ENCODE results near the gene CABP1.
"Not testable (repeated sequence)": the region's sequence is repeated elsewhere in the genome, so short reads cannot be mapped to it uniquely, and the experiment has no call there.

CABP1 gene

DNA sequence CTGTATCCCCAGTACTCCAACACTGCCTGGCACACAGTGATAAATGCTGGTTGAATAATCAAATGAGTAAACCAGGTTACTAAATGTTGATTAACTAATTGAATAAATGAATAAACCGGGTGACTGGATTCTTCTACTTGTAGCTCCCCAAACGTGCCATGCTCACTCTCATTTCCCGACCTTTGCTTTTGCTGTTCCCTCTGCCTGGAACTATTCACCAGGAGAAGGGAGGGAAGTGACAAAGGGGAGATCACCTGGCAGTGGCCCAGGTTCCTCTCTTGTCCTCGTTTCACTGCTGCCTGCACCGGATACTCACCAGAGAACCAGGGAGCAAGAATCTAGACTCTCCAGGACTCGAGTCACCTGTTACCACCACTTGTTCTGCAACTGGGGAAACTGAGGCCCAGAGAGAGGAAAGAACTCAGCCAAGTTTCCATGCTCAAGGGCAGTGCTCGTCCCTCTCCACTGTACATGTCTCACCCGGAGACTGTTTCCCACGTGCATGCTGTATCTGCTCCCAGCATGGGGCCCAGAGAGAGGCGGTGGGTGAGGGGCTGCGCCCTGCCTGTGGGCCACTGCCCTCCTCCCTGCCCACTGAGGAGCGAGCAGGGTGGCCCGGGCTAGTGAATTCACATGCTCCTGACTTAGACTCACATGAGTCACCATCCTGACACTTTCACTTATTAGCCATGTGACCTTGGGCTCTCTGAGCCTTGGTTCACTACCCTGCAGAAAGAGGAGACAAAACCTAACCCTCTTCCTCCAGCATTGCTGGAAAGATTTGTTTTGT is 41.6 kb upstream of the CABP1 start:
- H4K20me1 ChIP-seq (ENCODE audit: insufficient read depth, low read length): no peaks in the 10 kb centered on the region
- no peaks in the 10 kb centered on the region for H3K9me2 ChIP-seq (replicated peaks; ENCODE audit: insufficient read depth, low read length)
- H3K27me3 ChIP-seq (replicated peaks; ENCODE audit: insufficient read depth, low read length): no peaks in the 10 kb centered on the region
- H3K9me3 ChIP-seq (replicated peaks; ENCODE audit: insufficient read depth, low read length): no peaks in the 10 kb centered on the region
- no peak overlapping the region for H3K4me2 ChIP-seq (ENCODE audit: low read depth, low read length)
- no peaks in the 10 kb centered on the region for H3K79me2 ChIP-seq (ENCODE audit: low read length)
- no peaks in the 10 kb centered on the region for H3K36me3 ChIP-seq (replicated peaks; ENCODE audit: insufficient read depth, low read length)
- no peaks in the 10 kb centered on the region for H3F3A ChIP-seq (ENCODE audit: insufficient read depth, low read length)
- no peaks in the 10 kb centered on the region for H3K4me1 ChIP-seq (ENCODE audit: low read length)
- H3K9ac ChIP-seq (ENCODE audit: low read length): no peak overlapping the region
- TF ChIP-seq CTCF (IDR thresholded peaks at IDR 0.05; ENCODE audit: low read length): no peak
- TF ChIP-seq EZH2 (optimal IDR thresholded peaks at IDR 0.05; ENCODE audit: low read depth, low read length): no peak
- no peak for TF ChIP-seq EZH2phosphoT487 (IDR thresholded peaks at IDR 0.05; ENCODE audit: low read length)
- no peak overlapping the region for H3K4me3 ChIP-seq (ENCODE audit: low read length)
- DNase-seq: peak; percentile 21
- H2AFZ ChIP-seq (ENCODE audit: low read length): no peak overlapping the region
- no peak overlapping the region for H3K27ac ChIP-seq (ENCODE audit: low read length)

GRCh38 chr12:120599672-120600552 is 40.5 kb upstream of the CABP1 start:
- Histone ChIP-seq H3K9me3 (replicated peaks; ENCODE audit: insufficient read depth, low read length) (no peaks in the 10 kb centered on the region), H3K9me2 (replicated peaks; ENCODE audit: insufficient read depth, low read length) (no peaks in the 10 kb centered on the region), H4K20me1 (ENCODE audit: insufficient read depth, low read length) (no peaks in the 10 kb centered on the region), H3K27ac (ENCODE audit: low read length) (no peak overlapping the region), H3K4me3 (ENCODE audit: low read length) (no peak overlapping the region), H3F3A (ENCODE audit: insufficient read depth, low read length) (no peaks in the 10 kb centered on the region), H3K79me2 (ENCODE audit: low read length) (no peaks in the 10 kb centered on the region), H3K4me1 (ENCODE audit: low read length) (no peaks in the 10 kb centered on the region), H3K27me3 (replicated peaks; ENCODE audit: insufficient read depth, low read length) (no peaks in the 10 kb centered on the region), H3K9ac (ENCODE audit: low read length) (no peak overlapping the region), H3K4me2 (ENCODE audit: low read depth, low read length) (no peak overlapping the region), H3K36me3 (replicated peaks; ENCODE audit: insufficient read depth, low read length) (no peaks in the 10 kb centered on the region), H2AFZ (ENCODE audit: low read length) (no peak overlapping the region)
- DNase-seq: no peak
- TF ChIP-seq EZH2phosphoT487 (IDR thresholded peaks at IDR 0.05; ENCODE audit: low read length): no peak
- no peak for TF ChIP-seq CTCF (IDR thresholded peaks at IDR 0.05; ENCODE audit: low read length)
- TF ChIP-seq EZH2 (optimal IDR thresholded peaks at IDR 0.05; ENCODE audit: low read depth, low read length): no peak

DNA sequence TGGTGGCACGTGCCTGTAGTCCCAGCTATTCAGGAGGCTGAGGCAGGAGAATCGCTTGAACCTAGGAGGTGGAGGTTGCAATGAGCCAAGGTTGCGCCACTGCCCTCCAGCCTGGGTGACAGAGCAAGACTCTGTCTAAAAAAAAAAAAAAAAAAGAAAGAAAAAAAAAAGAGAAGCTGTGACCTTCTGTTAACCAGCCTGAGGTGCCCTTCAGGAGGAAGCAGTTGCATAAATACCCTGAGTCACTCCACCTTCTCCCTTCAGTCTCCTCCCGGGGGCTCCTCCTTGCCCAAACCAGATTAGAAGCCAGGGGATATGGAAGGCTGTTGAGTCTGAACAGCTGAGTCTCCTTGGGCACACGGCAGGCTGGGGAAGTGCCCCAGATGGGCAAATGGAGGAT is 38.0 kb upstream of the CABP1 start:
- H3K27me3 ChIP-seq (replicated peaks; ENCODE audit: insufficient read depth, low read length); H2AFZ ChIP-seq (ENCODE audit: low read length); DNase-seq; H3K27ac ChIP-seq (ENCODE audit: low read length); H3K9me2 ChIP-seq (replicated peaks; ENCODE audit: insufficient read depth, low read length); H3K4me3 ChIP-seq (ENCODE audit: low read length); H3K36me3 ChIP-seq (replicated peaks; ENCODE audit: insufficient read depth, low read length); H3K79me2 ChIP-seq (ENCODE audit: low read length); H3K4me1 ChIP-seq (ENCODE audit: low read length); H3K9me3 ChIP-seq (replicated peaks; ENCODE audit: insufficient read depth, low read length); H3F3A ChIP-seq (ENCODE audit: insufficient read depth, low read length); H3K4me2 ChIP-seq (ENCODE audit: low read depth, low read length); H4K20me1 ChIP-seq (ENCODE audit: insufficient read depth, low read length); H3K9ac ChIP-seq (ENCODE audit: low read length): not testable (repeated sequence)

Measured in MM.1S (cell line).